G401 (cell line): ENCODE data around the gene PRKAR1B. TPM values are rescaled to one million over a fixed set of nuclear protein-coding genes. Genes with fewer than 3 reads are reported as not detected.
"Not testable (repeated sequence)": the region's sequence is repeated elsewhere in the genome, so short reads cannot be mapped to it uniquely, and the experiment has no call there.

Source experiments
- DNase-seq: peaks from one replicate; pipeline ENCODE4 v3.0.0-alpha.2; 2015; ENCODE audit warnings: low spot score
- in situ Hi-C: cut with HindIII; loops from 2 replicates; pipeline ENCODE4 v1.10.0; 2016; ENCODE audit warnings: low sequenced_read_pairs, mixed read lengths
- total RNA-seq: library from RNA; depleted of rRNA; stranded (reverse); fragments of >200 nt; shearing (Covaris generic); gene quantifications from 2 replicates; pipeline ENCODE4 v1.2.3, GENCODE V29; 2014

Gene PRKAR1B
- total RNA-seq, 1 experiment from 2014 or later, result 83.1 TPM

- DNase-seq, result not testable (repeated sequence)
These were observed 91.2 kb downstream of the PRKAR1B start for GRCh38 chr7:635687-636382.

DNA sequence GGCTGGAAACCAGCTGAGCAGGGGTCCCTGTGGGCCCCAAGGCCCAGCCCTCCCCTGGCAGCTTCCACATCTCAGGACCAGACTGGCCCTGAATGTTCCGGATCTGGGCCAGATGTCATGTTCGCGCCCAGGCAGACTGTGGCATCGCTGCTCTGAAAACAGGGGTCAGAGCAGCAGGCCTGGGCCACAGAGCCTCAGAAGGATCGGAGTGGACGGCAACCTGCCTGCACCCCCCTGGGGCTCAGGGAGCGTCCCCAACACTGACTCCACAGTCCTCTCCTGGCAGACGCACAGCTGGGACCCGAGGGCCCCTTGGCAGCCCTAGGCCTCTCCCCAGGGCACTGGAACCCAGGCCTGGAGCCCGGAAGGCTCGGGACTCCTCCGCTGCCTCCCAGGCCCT is 91.9 kb downstream of the PRKAR1B start:
- DNase-seq, result no peak
- in situ Hi-C loops, result no loop called here

More at GRCh38 chr7:635687-636382, 91.2 kb downstream of the PRKAR1B start:
- in situ Hi-C loops, result not testable (repeated sequence)

DNA sequence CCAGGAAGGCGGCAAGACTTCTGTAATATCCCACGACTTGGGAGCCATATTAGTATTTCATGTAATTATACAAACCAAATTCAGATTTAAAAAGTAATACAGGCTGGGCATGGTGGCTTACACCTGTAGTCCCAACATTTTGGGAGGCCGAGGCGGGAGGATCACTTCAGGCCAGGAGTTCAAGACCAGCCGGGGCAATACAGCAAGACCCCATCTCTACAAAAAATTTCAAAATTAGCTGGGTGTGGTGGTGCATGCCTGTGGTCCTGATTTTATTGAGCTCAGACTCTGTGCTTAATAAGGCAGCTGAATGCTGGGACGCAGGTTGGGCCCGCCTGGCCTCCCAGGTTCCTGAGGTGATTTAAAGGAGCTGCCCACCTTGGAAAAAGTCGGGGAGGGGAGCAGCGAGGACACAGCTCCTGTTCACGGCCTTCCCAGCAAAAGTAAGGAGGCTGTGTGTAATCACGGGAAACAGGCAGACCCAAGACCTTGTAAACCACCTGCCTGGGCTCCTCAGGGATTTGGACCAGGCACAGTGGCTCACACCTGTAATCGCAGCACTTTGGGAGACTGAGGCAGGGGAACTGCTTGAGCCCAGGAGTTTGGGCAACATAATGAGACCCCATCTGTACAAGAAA is 93.6 kb downstream of the PRKAR1B start:
- DNase-seq, result no peak
- in situ Hi-C loops, result no loop called here

DNA sequence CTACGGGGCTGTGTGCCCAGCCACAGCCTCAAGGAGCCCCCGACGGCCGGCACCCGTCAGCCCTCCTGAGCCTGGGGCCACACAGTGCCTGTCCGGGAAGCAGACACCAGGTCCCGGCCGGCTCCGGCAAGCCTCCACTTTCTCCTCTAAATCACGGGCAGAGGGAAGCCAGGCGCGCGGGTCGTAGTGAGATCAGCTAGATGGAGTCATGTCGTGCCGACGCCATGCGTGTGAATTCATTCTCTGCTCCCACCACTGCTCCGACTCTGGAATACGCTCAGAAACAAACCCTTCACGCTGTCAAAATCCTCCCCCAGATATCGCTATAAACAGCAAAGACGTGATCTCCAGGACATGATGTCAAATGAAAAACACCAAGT is 94.3 kb downstream of the PRKAR1B start:
- no peak for DNase-seq
- in situ Hi-C loops, result no loop called here

DNA sequence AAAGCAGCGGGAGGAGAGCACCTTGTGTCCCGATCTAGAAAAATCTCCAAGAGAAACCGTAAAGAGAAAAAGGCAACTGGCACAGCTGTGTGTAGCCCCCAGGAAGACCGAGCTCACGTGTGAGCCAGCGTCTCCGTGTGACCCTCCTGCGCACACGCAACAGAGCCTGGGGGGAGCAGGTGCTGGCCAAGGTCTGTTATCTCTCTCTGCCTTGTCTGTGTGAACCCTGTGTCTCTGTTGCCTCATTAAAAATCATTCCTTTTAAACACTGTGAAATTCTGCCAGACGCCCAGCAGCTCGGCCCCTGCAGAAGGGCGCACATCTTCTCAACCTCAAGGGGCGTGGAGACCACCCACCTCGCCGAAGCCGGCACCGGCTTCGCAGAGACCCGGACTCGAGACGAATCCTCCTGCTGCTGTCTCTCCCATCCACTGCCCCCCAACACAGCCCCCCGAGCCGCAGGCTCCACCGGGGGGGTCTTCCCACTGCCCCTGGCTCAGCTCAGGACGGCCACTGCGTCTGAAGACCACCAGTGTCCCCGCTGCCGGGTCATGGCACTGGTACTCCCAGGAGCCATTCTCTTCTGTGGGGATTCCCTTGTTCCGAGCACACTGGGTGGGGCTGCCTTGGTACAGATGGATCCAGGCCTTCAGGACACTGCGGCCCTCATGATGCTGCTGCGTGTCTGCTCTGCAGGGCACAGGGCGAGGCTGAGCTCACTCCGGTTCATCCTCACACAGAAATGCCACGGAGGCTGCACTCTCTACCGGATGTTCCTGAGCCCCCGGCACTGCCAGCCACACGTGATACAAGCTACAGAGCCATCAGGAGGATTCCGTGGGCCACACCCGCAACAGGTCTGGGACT is 94.9 kb downstream of the PRKAR1B start:
- no peak for DNase-seq
- in situ Hi-C loops, result no loop called here

GRCh38 chr7:631291-631711 is 95.8 kb downstream of the PRKAR1B start:
- DNase-seq, result no peak
- in situ Hi-C loops, result no loop called here

DNA sequence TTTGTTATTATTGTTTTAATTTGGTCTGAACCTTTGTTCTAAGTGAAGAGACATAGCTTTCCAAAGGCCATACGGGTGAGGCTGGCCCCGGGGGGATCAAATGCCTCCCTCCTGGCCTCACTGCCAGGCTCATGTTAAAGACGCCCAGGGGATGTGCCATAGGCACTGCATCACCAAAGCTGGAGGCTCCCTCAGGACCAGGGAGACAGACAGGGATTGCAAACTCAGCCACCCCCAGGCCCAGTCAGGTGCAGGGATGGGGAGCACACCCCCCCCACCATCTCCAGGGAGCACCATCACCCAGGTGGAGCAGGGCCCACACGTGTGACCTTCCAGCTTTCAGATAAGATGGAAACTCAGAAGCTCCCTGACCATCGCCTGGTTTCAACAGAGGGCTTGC is 96.5 kb downstream of the PRKAR1B start:
- in situ Hi-C loops, result no loop called here
- DNase-seq, result no peak

GRCh38 chr7:630111-630511 is 97.0 kb downstream of the PRKAR1B start:
- in situ Hi-C loops, result no loop called here
- no peak for DNase-seq

- DNase-seq, result no peak
- in situ Hi-C loops, result no loop called here
These were observed 98.3 kb downstream of the PRKAR1B start for GRCh38 chr7:628826-629225.

DNA sequence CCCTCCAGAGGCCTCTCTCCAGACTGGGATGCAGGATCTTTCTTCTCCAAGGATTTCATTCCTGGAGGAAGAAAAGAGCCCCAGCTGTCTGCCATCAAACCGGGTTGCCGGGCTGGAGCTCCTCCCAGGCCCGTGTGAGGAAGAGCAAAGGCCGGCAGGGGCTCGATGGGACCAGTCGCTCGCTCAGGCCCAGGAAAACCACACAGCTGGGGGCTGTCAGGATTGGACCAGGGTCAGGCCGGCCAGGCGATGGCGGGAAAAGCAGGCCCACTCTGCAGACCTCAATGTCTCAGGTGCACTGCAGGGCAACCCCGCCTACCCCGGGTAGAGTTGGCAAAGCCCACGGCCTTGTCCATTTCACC is 98.7 kb downstream of the PRKAR1B start:
- in situ Hi-C loops, result no loop called here

GRCh38 chr7:627661-628401 is 99.2 kb downstream of the PRKAR1B start:
- in situ Hi-C loops, result no loop called here
- no peak for DNase-seq

More for the DNA sequence above, 98.7 kb downstream of the PRKAR1B start:
- no peak for DNase-seq

DNA sequence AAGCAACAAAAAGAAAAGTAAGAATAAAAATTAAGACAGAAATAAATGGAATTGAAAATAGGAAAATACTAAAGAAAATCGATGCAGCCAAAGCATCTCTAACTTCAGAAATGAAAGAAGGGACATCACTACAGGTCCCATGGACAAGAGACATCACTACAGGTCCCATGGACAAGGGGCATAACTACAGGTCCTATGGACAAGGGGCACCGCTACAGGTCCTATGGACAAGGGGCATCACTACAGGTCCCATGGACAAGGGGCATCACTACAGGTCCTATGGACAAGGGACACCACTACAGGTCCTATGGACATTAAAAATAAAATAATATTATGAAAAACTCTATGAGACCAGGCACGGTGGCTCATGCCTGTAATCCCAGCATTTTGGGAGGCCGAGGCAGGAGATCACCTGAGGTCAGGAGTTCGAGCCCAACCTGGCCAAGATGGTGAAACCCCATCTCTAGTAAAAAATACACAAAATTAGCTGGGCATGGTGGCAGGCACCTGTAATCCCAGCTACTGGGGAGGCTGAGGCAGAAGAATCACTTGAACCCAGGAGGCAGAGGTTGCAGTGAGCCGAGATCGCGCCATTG is 101.6 kb downstream of the PRKAR1B start:
- DNase-seq, result no peak
- in situ Hi-C loops, result no loop called here

- no peak for DNase-seq
- in situ Hi-C loops, result no loop called here
These were observed 103.6 kb downstream of the PRKAR1B start for GRCh38 chr7:623464-623863.

GRCh38 chr7:621572-622285 is 105.4 kb downstream of the PRKAR1B start:
- in situ Hi-C loops, result no loop called here
- no peak for DNase-seq

- in situ Hi-C loops, result no loop called here
- no peak for DNase-seq
These were observed 106.2 kb downstream of the PRKAR1B start for GRCh38 chr7:620885-621284.

DNA sequence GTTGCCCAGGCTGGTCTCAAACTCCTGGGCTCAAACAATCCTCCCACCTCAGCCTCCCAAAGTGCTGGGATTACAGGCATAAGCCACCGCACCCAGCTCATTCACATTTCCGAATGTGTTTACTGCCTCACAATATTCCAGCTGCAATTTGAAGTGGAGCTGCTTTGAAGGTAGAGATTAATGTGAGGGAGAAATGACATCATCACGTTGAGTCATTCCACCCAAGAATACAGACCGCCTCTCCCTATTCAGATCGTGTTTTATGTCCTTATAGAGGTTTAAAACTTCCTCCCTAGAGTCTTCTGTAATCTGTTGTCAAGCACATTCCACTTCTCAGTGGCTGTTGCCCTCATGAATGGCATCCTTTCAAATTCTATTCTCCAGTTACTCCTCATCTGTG is 107.0 kb downstream of the PRKAR1B start:
- in situ Hi-C loops, result no loop called here
- no peak for DNase-seq

- in situ Hi-C loops, result no loop called here
- no peak for DNase-seq
These were observed 107.7 kb downstream of the PRKAR1B start for GRCh38 chr7:619368-619840.

DNA sequence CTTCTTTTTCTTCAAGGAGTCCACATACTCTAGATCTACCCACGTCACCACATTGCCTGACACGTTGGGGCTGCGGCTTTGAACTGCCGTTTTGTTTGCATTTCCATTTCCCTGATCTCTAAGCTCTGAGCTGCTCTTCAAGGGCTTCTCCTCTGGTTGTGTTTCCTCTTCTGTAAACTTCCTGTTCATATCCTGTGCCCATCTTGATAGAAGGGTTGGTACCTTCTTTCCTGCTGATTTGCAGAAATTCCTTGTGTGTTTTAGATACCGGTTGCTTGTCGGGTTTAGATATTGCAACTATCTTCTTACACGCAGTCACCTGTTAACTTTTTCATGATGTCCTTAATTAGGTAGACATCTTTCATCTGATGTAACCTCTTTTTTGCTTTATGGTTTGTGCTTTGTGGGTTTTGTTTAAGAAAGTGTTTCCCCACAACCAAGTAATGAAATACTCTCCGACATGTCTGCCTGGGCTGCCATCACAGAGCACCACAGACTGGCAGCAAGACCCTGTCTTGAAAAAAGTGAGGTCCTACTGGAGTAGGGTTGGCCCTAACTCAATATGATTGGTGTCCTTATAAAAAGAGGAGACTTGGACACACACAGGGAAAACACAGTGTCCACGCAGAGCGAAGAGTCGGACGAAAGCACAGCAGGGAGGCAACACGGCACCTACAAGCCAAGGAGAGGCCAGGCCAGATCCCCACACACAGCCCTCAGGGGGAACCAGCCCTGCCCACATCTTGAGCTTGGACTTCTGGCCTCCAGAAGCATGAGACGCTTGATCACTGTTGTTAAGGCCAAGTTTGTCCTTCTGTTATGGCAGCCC is 108.3 kb downstream of the PRKAR1B start:
- no peak for DNase-seq
- in situ Hi-C loops, result no loop called here
